Gastroesophageal sphincter (tissue), 4 donors: ENCODE results near the gene SPON1. TPM values are rescaled to one million over a fixed set of nuclear protein-coding genes. Genes with fewer than 3 reads are reported as not detected.

Experiments used
- ATAC-seq: fragments of 150-250 bp; one replicate; pipeline ENCODE4 v1.9.1; 2016; ENCODE audit warnings: mild to moderate bottlenecking, moderate library complexity
- H3K27ac ChIP-seq, 4 donors: fragments of 200-600 bp; sonication (generic) in 3 of 4; 1 replicate in 3 of 4; 2 replicates in 1 of 4; pipeline ENCODE4 v1.5.1; 2016 to 2019
- H3K27me3 ChIP-seq: fragments of 200-600 bp; sonication (generic); one replicate; pipeline ENCODE4 v1.5.1; 2019
- H3K36me3 ChIP-seq, 2 donors: fragments of 200-600 bp; sonication (generic); one replicate each; pipeline ENCODE4 v1.5.1; 2019; ENCODE audit warnings: control low read depth in 1 of 2
- H3K4me1 ChIP-seq, 3 donors: fragments of 200-600 bp; sonication (generic); 1 replicate in 2 of 3; 2 replicates in 1 of 3; pipeline ENCODE4 v1.5.1; 2016 to 2019; ENCODE audit warnings: control low read depth in 2 of 3
- H3K4me3 ChIP-seq, 2 donors: fragments of 200-600 bp; sonication (generic); one replicate each; pipeline ENCODE4 v1.5.1; 2019; ENCODE audit warnings: mild to moderate bottlenecking in 1 of 2, moderate library complexity in 1 of 2
- H3K9me3 ChIP-seq, 3 donors: fragments of 200-600 bp; sonication (generic); one replicate each; pipeline ENCODE4 v1.5.1; 2017 to 2019; ENCODE audit warnings: control low read depth in 2 of 3
- EP300 ChIP-seq: sonication (generic); formaldehyde crosslinking; IDR thresholded peaks from one replicate; pipeline ENCODE4 v1.6.1; 2017; ENCODE audit warnings: antibody characterized with exemption, mild to moderate bottlenecking
- POLR2A ChIP-seq, 2 donors: fragments of 450-650 bp; IDR thresholded peaks; one replicate each; pipeline ENCODE4 v1.6.1; 2017; ENCODE audit warnings: antibody characterized with exemption in 2 of 2, mild to moderate bottlenecking in 2 of 2, moderate library complexity in 1 of 2
- POLR2AphosphoS5 ChIP-seq: sonication (generic); formaldehyde crosslinking; IDR thresholded peaks from one replicate; pipeline ENCODE4 v1.6.1; 2017; ENCODE audit warnings: antibody characterized with exemption
- WGBS, 2 donors: methylation state at CpG; one replicate each; pipeline ENCODE4 v1.1.5; 2018; ENCODE audit warnings: low coverage in 1 of 2; 5-methylcytosine and 5-hydroxymethylcytosine counted together
- total RNA-seq, 4 donors: library from RNA; depleted of rRNA; stranded (reverse); fragments of >200 nt; gene quantifications; one replicate each; pipeline ENCODE4 v1.1.0, GENCODE V29; 2016
- TF ChIP-seq, protein P1 (sequence below), 4 experiments: fragments of 200-600 bp in 2 of 4; fragments of 450-650 bp in 2 of 4; sonication (generic) in 1 of 4; IDR thresholded peaks; one replicate each; pipeline ENCODE4 v1.5.1; 2017 to 2019; ENCODE audit warnings: antibody characterized with exemption in 4 of 4, mild to moderate bottlenecking in 2 of 4, moderate library complexity in 2 of 4

SPON1 gene
- total RNA-seq, 4 donors from 2014 or later = 11.0 to 121 (median 64.6) TPM

- H3K27me3 ChIP-seq = no peaks in the 10 kb centered on the region
- no peak for TF ChIP-seq POLR2A (IDR thresholded peaks at IDR 0.05)
- no peak for TF ChIP-seq POLR2AphosphoS5
- TF ChIP-seq, protein P1, sequence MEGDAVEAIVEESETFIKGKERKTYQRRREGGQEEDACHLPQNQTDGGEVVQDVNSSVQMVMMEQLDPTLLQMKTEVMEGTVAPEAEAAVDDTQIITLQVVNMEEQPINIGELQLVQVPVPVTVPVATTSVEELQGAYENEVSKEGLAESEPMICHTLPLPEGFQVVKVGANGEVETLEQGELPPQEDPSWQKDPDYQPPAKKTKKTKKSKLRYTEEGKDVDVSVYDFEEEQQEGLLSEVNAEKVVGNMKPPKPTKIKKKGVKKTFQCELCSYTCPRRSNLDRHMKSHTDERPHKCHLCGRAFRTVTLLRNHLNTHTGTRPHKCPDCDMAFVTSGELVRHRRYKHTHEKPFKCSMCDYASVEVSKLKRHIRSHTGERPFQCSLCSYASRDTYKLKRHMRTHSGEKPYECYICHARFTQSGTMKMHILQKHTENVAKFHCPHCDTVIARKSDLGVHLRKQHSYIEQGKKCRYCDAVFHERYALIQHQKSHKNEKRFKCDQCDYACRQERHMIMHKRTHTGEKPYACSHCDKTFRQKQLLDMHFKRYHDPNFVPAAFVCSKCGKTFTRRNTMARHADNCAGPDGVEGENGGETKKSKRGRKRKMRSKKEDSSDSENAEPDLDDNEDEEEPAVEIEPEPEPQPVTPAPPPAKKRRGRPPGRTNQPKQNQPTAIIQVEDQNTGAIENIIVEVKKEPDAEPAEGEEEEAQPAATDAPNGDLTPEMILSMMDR (IDR thresholded peaks at IDR 0.05) = no peak
- no peak for TF ChIP-seq EP300
- no peaks in the 10 kb centered on the region for H3K9me3 ChIP-seq
- WGBS, 2 donors = 73 to 87% methylated on average over 3 to 4 of the region's 4 CpGs
- H3K27ac ChIP-seq = no peak overlapping the region
- H3K36me3 ChIP-seq = no peaks in the 10 kb centered on the region
- no peak overlapping the region for H3K4me3 ChIP-seq
- H3K4me1 ChIP-seq = no peaks in the 10 kb centered on the region
- no peak for ATAC-seq
Measured at GRCh38 chr11:14137284-14137683, 174.8 kb downstream of the SPON1 start.

DNA sequence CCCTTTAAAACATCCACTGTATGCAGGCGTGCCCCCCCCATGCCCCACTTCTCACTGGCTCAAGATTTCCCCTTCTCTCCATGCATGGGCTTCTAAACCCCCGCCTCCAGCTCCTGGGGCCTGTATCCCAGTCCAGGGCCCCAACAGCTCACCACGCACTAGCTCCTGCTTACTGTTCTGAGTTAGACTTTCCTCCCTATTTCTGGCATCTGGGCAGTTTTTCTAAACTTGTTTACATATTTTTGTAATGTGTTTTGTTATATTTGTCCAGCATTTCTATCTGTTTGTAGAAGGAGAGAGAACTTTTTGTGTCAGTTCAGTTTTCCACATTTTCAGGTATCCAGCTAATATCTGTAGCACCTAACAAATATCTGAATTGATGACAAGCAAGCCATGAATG is 178.5 kb downstream of the SPON1 start:
- no peaks in the 10 kb centered on the region for H3K4me1 ChIP-seq
- TF ChIP-seq POLR2A (IDR thresholded peaks at IDR 0.05) = no peak
- TF ChIP-seq, protein P1 (IDR thresholded peaks at IDR 0.05) = no peak
- no peak for TF ChIP-seq EP300
- TF ChIP-seq POLR2AphosphoS5 = no peak
- H3K27me3 ChIP-seq = no peaks in the 10 kb centered on the region
- no peak overlapping the region for H3K4me3 ChIP-seq
- no peak overlapping the region for H3K27ac ChIP-seq
- H3K9me3 ChIP-seq = no peaks in the 10 kb centered on the region
- WGBS, 2 donors = 85% methylated on average over 2 of the region's 3 CpGs; no CpG with 5 or more reads in 1 of the 2 donors
- H3K36me3 ChIP-seq = no peaks in the 10 kb centered on the region
- no peak for ATAC-seq

- Histone ChIP-seq H3K27ac (no peak overlapping the region), H3K4me1 (no peaks in the 10 kb centered on the region), H3K9me3 (no peaks in the 10 kb centered on the region), H3K27me3 (no peaks in the 10 kb centered on the region), H3K36me3 (no peaks in the 10 kb centered on the region), H3K4me3 (no peak overlapping the region)
- no peak for ATAC-seq
- TF ChIP-seq, protein P1 (IDR thresholded peaks at IDR 0.05) = no peak
- no peak for TF ChIP-seq POLR2AphosphoS5
- 40% methylated on average over 1 of the region's 1 CpG; no CpG with 5 or more reads in 1 of the 2 donors for WGBS, 2 donors
Measured at GRCh38 chr11:14141676-14142075, 179.2 kb downstream of the SPON1 start.

- Histone ChIP-seq H3K9me3 (no peaks in the 10 kb centered on the region), H3K4me3 (no peak overlapping the region), H3K27me3 (no peaks in the 10 kb centered on the region), H3K27ac (no peak overlapping the region), H3K36me3 (no peaks in the 10 kb centered on the region), H3K4me1 (no peaks in the 10 kb centered on the region)
- ATAC-seq = no peak
- 73 to 88% methylated on average over 2 of the region's 2 CpGs for WGBS, 2 donors
- TF ChIP-seq, protein P1 (IDR thresholded peaks at IDR 0.05) = no peak
- TF ChIP-seq POLR2A (IDR thresholded peaks at IDR 0.05) (no peak), EP300 (no peak), POLR2AphosphoS5 (no peak)
Measured at GRCh38 chr11:14144934-14145333, 182.4 kb downstream of the SPON1 start.

DNA sequence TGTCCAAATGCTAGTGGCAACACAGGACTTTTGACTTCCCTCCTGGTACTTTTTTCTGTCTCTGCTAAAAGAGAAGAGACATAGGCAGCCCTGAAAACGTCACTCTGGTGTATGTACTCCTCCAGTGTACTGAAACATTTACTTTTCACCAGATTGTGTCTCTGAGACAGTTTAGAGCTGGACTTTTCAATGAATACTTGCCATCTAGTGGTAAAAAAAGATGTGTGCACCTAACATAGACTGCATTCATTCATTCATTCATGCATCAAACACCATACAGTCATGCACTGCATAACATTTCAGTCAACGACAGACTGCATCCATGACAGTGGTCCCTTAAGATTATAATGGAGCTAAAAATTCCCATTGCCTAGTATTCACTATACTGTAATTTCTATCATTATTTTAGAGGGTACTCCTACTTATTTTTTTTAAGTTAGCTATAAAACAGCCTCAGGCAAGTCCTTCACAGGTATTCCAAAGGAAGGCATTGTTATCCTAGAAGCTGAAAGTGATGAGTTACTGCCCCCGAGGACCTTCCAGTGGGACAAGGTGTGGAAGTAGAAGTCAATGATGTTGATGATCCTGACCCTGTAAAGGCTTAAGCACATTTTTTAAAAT is 186.2 kb downstream of the SPON1 start:
- TF ChIP-seq POLR2AphosphoS5 (no peak), POLR2A (IDR thresholded peaks at IDR 0.05) (no peak)
- TF ChIP-seq, protein P1 (IDR thresholded peaks at IDR 0.05) = peak; percentile 41 to 76 (median 72)
- no peak overlapping the region for H3K4me3 ChIP-seq
- peaks cover 0 to 7% (median 0%) of the 10 kb centered on the region in 3 donors for H3K9me3 ChIP-seq
- H3K4me1 ChIP-seq = no peaks in the 10 kb centered on the region
- 35 to 47% methylated on average over 3 of the region's 3 CpGs for WGBS, 2 donors
- H3K36me3 ChIP-seq = peaks cover 0 to 2% of the 10 kb centered on the region in 2 donors
- H3K27me3 ChIP-seq = no peaks in the 10 kb centered on the region
- no peak overlapping the region for H3K27ac ChIP-seq
- ATAC-seq = peak; percentile 70
